Calu3 (cell line): Measurements from ENCODE around the gene ARHGAP22. TPM values are rescaled to one million over a fixed set of nuclear protein-coding genes. Genes with fewer than 3 reads are reported as not detected.

Source experiments
- BruUV-seq: library from RNA; stranded (reverse); fragments of 400-500 nt; replicated peaks from 2 replicates; lab custom pipeline; 2021; lab: Mats Ljungman, UMichigan
- CTCF ChIA-PET: fragments of 300-600 bp; sonication (Branson Sonifier 250); formaldehyde crosslinking; loops from one replicate; lab custom pipeline; 2022; ENCODE audit warnings: antibody characterized with exemption; lab: Charles Lee
- DNase-seq: peaks from one replicate; pipeline ENCODE4 v3.0.0; 2022
- H3K27ac Mint-ChIP-seq: one replicate; pipeline ENCODE4 v1.8.0; 2022; ENCODE audit warnings: mixed read lengths; ENCODE audit not compliant: unreplicated experiment
- H3K27me3 Mint-ChIP-seq: one replicate; pipeline ENCODE4 v1.8.0; 2022; ENCODE audit warnings: mixed read lengths; ENCODE audit not compliant: unreplicated experiment
- H3K36me3 Mint-ChIP-seq: one replicate; pipeline ENCODE4 v1.8.0; 2022; ENCODE audit warnings: mild to moderate bottlenecking, moderate library complexity, mixed read lengths; ENCODE audit not compliant: insufficient read depth, unreplicated experiment
- H3K4me1 Mint-ChIP-seq: one replicate; pipeline ENCODE4 v1.8.0; 2022; ENCODE audit warnings: mild to moderate bottlenecking, low read depth, mixed read lengths; ENCODE audit not compliant: unreplicated experiment
- H3K4me3 Mint-ChIP-seq: one replicate; pipeline ENCODE4 v1.8.0; 2022; ENCODE audit warnings: mild to moderate bottlenecking, low read depth, moderate library complexity, mixed read lengths; ENCODE audit not compliant: unreplicated experiment
- H3K9me3 Mint-ChIP-seq: one replicate; pipeline ENCODE4 v1.8.0; 2022; ENCODE audit warnings: low read depth, mixed read lengths; ENCODE audit not compliant: unreplicated experiment
- CTCF ChIP-seq: fragments of 200-600 bp; IDR thresholded peaks from one replicate; pipeline ENCODE4 v1.8.0; 2022; ENCODE audit warnings: antibody characterized with exemption; ENCODE audit not compliant: unreplicated experiment
- intact Hi-C: fragments of 100-400 bp; cut with micrococcal nuclease; formaldehyde crosslinking; loops from one replicate; pipeline ENCODE4 v1.10.0; 2022; ENCODE audit not compliant: unreplicated experiment
- total RNA-seq: library from RNA; stranded (reverse); gene quantifications from 2 replicates; pipeline ENCODE4 v1.2.3, GENCODE V29; 2022

ARHGAP22 gene
- total RNA-seq, 1 experiment from 2014 or later: 1.0 TPM

DNA sequence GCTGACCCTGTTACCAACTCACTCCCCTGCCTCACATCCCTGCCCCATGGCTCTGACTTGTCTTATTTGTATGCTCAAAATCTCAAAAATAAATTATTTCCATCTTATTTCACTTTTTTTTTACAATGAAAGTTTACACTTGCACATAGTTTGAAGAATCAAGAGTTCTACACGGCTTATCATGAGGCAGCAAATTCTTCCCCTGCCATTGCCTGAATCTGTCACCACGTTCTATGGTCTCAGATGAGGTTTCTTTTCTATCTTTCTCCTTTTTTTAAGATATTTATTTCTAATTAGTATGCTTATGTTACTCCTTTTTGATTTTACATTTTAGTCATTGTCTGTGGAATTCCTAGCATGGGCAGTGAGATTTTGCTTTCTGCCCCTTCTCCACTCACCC lies 28.4 kb downstream of the ARHGAP22 start:
- H3K36me3 Mint-ChIP-seq: no peaks in the 10 kb centered on the region
- no peak overlapping the region for H3K27ac Mint-ChIP-seq
- TF ChIP-seq CTCF: no peak
- BruUV-seq: no TSS peak
- peaks cover 88% of the 10 kb centered on the region for H3K27me3 Mint-ChIP-seq
- H3K9me3 Mint-ChIP-seq: no peaks in the 10 kb centered on the region
- H3K4me1 Mint-ChIP-seq: no peaks in the 10 kb centered on the region
- CTCF ChIA-PET: no interaction called here
- intact Hi-C loops: no loop called here
- DNase-seq: no peak
- no peak overlapping the region for H3K4me3 Mint-ChIP-seq

DNA sequence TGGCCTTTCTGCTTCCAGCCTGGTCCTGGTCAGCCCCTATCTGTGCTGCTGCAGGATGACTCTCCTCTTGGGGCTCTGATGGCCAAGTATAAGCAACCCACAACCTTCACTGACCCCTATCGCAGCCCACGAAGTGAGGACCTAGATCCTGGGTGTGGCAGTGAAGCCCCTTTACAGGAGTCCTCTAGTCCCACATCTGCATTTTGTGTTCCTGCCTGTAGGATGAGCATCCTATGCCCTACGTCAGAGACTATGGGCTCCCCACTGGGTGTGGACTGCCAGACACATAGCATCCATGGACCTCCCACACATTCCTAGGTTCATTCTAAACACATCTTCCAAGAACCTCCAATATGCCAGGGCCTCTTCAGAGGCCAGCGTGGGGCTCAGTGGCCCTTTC lies 29.0 kb downstream of the ARHGAP22 start:
- intact Hi-C loops: no loop called here
- no peak for DNase-seq
- H3K4me1 Mint-ChIP-seq: no peaks in the 10 kb centered on the region
- H3K36me3 Mint-ChIP-seq: no peaks in the 10 kb centered on the region
- CTCF ChIA-PET: no interaction called here
- peaks cover 94% of the 10 kb centered on the region for H3K27me3 Mint-ChIP-seq
- no peak overlapping the region for H3K4me3 Mint-ChIP-seq
- no peaks in the 10 kb centered on the region for H3K9me3 Mint-ChIP-seq
- no peak for TF ChIP-seq CTCF
- no TSS peak for BruUV-seq
- H3K27ac Mint-ChIP-seq: no peak overlapping the region

GRCh38 chr10:48574817-48575380 lies 30.0 kb downstream of the ARHGAP22 start:
- intact Hi-C loops: no loop called here
- H3K27me3 Mint-ChIP-seq: peaks cover 93% of the 10 kb centered on the region
- no peak overlapping the region for H3K4me3 Mint-ChIP-seq
- H3K27ac Mint-ChIP-seq: no peak overlapping the region
- no peak for DNase-seq
- TF ChIP-seq CTCF: no peak
- no peaks in the 10 kb centered on the region for H3K4me1 Mint-ChIP-seq
- no peaks in the 10 kb centered on the region for H3K36me3 Mint-ChIP-seq
- BruUV-seq: no TSS peak
- CTCF ChIA-PET: no interaction called here
- no peaks in the 10 kb centered on the region for H3K9me3 Mint-ChIP-seq

DNA sequence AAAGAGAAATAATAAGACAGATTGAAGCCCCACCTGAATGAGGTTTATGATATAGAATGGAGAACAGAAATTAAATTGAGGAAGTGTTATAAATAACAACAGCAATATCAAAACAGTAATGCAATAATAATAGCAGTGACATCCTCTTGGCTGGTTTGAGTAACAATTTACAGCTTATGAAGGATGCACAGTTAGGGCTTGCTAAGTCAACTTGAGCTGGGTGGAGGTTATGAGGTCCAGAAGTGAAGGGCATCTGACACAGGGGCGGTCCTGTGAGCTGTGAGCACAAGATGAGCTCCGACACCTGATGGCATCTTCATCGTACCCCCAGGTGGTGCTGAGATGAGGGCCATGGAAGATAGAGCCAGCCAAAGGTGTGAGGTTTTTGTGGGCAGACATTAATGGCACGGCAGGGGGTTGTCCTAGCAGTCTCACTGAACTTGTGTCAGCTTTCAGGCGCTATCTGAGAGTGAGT lies 30.5 kb downstream of the ARHGAP22 start:
- H3K4me3 Mint-ChIP-seq: no peak overlapping the region
- peaks cover 93% of the 10 kb centered on the region for H3K27me3 Mint-ChIP-seq
- BruUV-seq: no TSS peak
- no peaks in the 10 kb centered on the region for H3K4me1 Mint-ChIP-seq
- intact Hi-C loops: no loop called here
- H3K36me3 Mint-ChIP-seq: no peaks in the 10 kb centered on the region
- TF ChIP-seq CTCF: no peak
- H3K27ac Mint-ChIP-seq: no peak overlapping the region
- no peaks in the 10 kb centered on the region for H3K9me3 Mint-ChIP-seq
- no peak for DNase-seq
- CTCF ChIA-PET: no interaction called here
